Peyer's patch (tissue), 4 donors: Measurements from ENCODE around the gene TAPT1.

Experiments used
- CTCF ChIP-seq, 6 experiments: fragments of 450-650 bp in 4 of 6; fragments of 200-600 bp in 2 of 6; sonication (generic) in 1 of 6; IDR thresholded peaks; one replicate each; pipeline ENCODE4 v1.5.1; 2017 to 2019; ENCODE audit warnings: antibody characterized with exemption in 6 of 6, mild to moderate bottlenecking in 3 of 6, moderate library complexity in 1 of 6
- POLR2A ChIP-seq, 2 donors: fragments of 450-650 bp; IDR thresholded peaks; one replicate each; pipeline ENCODE4 v1.5.1; 2017; ENCODE audit warnings: antibody characterized with exemption in 2 of 2, mild to moderate bottlenecking in 2 of 2, moderate library complexity in 2 of 2

GRCh38 chr4:16250661-16251365 lies 24.5 kb upstream of the TAPT1 start:
- no peak for TF ChIP-seq CTCF (IDR thresholded peaks at IDR 0.05)
- TF ChIP-seq POLR2A (IDR thresholded peaks at IDR 0.05), result no peak
